ENCODE results near the gene MYO10. TPM values are rescaled to one million over a fixed set of nuclear protein-coding genes. Genes with fewer than 3 reads are reported as not detected.

Gene MYO10
- polyA plus RNA-seq, 3 donors: 0.23 to 1.1 (median 0.35) TPM

- no peaks in the 10 kb centered on the region for H3K4me1 Mint-ChIP-seq
- no peak overlapping the region for H3K9ac ChIP-seq (ENCODE audit: insufficient read depth, low read length, poor library complexity, severe bottlenecking)
- H3K4me3 ChIP-seq (replicated peaks in 1 of 3; ENCODE audit: low read depth in 2 of 3, low read length in 3 of 3): no peak overlapping the region
- H3K27me3 ChIP-seq (ENCODE audit: control insufficient read depth in 2 of 2, insufficient read depth in 2 of 2, low read length in 2 of 2): no peaks in the 10 kb centered on the region
- no peak for DNase-seq
- no peak overlapping the region for H3K4me3 Mint-ChIP-seq
- no peaks in the 10 kb centered on the region for H3K79me2 ChIP-seq (ENCODE audit: insufficient read depth, low read length)
- H3K4me2 ChIP-seq (replicated peaks; ENCODE audit: extremely low read depth, low read length, poor library complexity, severe bottlenecking): no peak overlapping the region
- peaks cover 8 to 9% of the 10 kb centered on the region in 2 donors for H3K9me3 ChIP-seq (replicated peaks in 1 of 2; ENCODE audit: control insufficient read depth in 1 of 2, insufficient read depth in 1 of 2, low read length in 2 of 2)
- no peak for TF ChIP-seq CTCF (IDR thresholded peaks at IDR 0.05)
- H3K9me3 Mint-ChIP-seq: peaks cover 1 to 19% (median 7%) of the 10 kb centered on the region in 7 donors
- no peaks in the 10 kb centered on the region for H4K20me1 ChIP-seq (ENCODE audit: insufficient read depth, low read length)
- intact Hi-C loops (cut with micrococcal nuclease): no loop called here
- no peaks in the 10 kb centered on the region for H3K36me3 Mint-ChIP-seq
- no peak overlapping the region for H2AFZ ChIP-seq (ENCODE audit: insufficient read depth, low read depth, low read length, poor library complexity, severe bottlenecking)
- no peak overlapping the region for H3K27ac ChIP-seq (ENCODE audit: low read depth in 1 of 2, low read length in 2 of 2)
- H3K27ac Mint-ChIP-seq: no peak overlapping the region
- peaks cover 0 to 7% (median 2%) of the 10 kb centered on the region in 3 donors for H3K27me3 Mint-ChIP-seq (ENCODE audit: low read depth in 3 of 3)
- no peaks in the 10 kb centered on the region for H3K36me3 ChIP-seq (replicated peaks in 1 of 2; ENCODE audit: control insufficient read depth in 1 of 2, insufficient read depth in 2 of 2, low read length in 2 of 2)
- 94% methylated on average over 13 of the region's 13 CpGs for WGBS (ENCODE audit: insufficient coverage)
- no peaks in the 10 kb centered on the region for H3K4me1 ChIP-seq (ENCODE audit: control insufficient read depth in 1 of 2, insufficient read depth in 2 of 2, low read length in 2 of 2)
Measured at GRCh38 chr5:16879650-16880049, 56.4 kb downstream of the MYO10 start.

- no peaks in the 10 kb centered on the region for H3K36me3 ChIP-seq (replicated peaks in 1 of 2; ENCODE audit: control insufficient read depth in 1 of 2, insufficient read depth in 2 of 2, low read length in 2 of 2)
- no peak overlapping the region for H2AFZ ChIP-seq (ENCODE audit: insufficient read depth, low read depth, low read length, poor library complexity, severe bottlenecking)
- H3K4me1 ChIP-seq (ENCODE audit: control insufficient read depth in 1 of 2, insufficient read depth in 2 of 2, low read length in 2 of 2): no peaks in the 10 kb centered on the region
- no peak for TF ChIP-seq CTCF (IDR thresholded peaks at IDR 0.05)
- H3K9me3 Mint-ChIP-seq: peaks cover 6 to 20% (median 9%) of the 10 kb centered on the region in 7 donors
- no peak overlapping the region for H3K9ac ChIP-seq (ENCODE audit: insufficient read depth, low read length, poor library complexity, severe bottlenecking)
- no peaks in the 10 kb centered on the region for H3K4me1 Mint-ChIP-seq
- H3K27me3 ChIP-seq (ENCODE audit: control insufficient read depth in 2 of 2, insufficient read depth in 2 of 2, low read length in 2 of 2): no peaks in the 10 kb centered on the region
- H3K9me3 ChIP-seq (replicated peaks in 1 of 2; ENCODE audit: control insufficient read depth in 1 of 2, insufficient read depth in 1 of 2, low read length in 2 of 2): peaks cover 9% of the 10 kb centered on the region in 2 donors
- peaks cover 0 to 7% (median 2%) of the 10 kb centered on the region in 3 donors for H3K27me3 Mint-ChIP-seq (ENCODE audit: low read depth in 3 of 3)
- no peaks in the 10 kb centered on the region for H4K20me1 ChIP-seq (ENCODE audit: insufficient read depth, low read length)
- DNase-seq: no peak
- H3K27ac Mint-ChIP-seq: no peak overlapping the region
- H3K4me3 ChIP-seq (replicated peaks in 1 of 3; ENCODE audit: low read depth in 2 of 3, low read length in 3 of 3): no peak overlapping the region
- H3K79me2 ChIP-seq (ENCODE audit: insufficient read depth, low read length): no peaks in the 10 kb centered on the region
- intact Hi-C loops (cut with micrococcal nuclease): no loop called here
- no CpG with 5 or more reads among the region's 1 CpG for WGBS (ENCODE audit: insufficient coverage)
- H3K4me2 ChIP-seq (replicated peaks; ENCODE audit: extremely low read depth, low read length, poor library complexity, severe bottlenecking): no peak overlapping the region
- H3K36me3 Mint-ChIP-seq: no peaks in the 10 kb centered on the region
- no peak overlapping the region for H3K27ac ChIP-seq (ENCODE audit: low read depth in 1 of 2, low read length in 2 of 2)
- no peak overlapping the region for H3K4me3 Mint-ChIP-seq
Measured at GRCh38 chr5:16879191-16879590, 56.9 kb downstream of the MYO10 start.
